Stomach smooth muscle (tissue), 2 donors: ENCODE data around the gene SULT1B1.

Experiments used
- H3K27ac ChIP-seq: one replicate; pipeline ENCODE4 v1.7.0; 2013; ENCODE audit warnings: mild to moderate bottlenecking, low read length, inconsistent platforms
- H3K27me3 ChIP-seq, 2 donors: one replicate each; pipeline ENCODE4 v1.7.0; 2013; ENCODE audit warnings: low read length in 2 of 2; ENCODE audit not compliant: insufficient read depth in 2 of 2, control insufficient read depth in 1 of 2
- H3K36me3 ChIP-seq, 2 donors: one replicate each; pipeline ENCODE4 v1.7.0; 2013; ENCODE audit warnings: low read length in 2 of 2; ENCODE audit not compliant: control insufficient read depth in 2 of 2, insufficient read depth in 2 of 2
- H3K4me1 ChIP-seq: one replicate; pipeline ENCODE4 v1.7.0; 2013; ENCODE audit warnings: low read length; ENCODE audit not compliant: control insufficient read depth, insufficient read depth
- H3K4me3 ChIP-seq, 2 donors: one replicate each; pipeline ENCODE4 v1.7.0; 2013; ENCODE audit warnings: low read length in 2 of 2
- H3K9ac ChIP-seq, 2 donors: one replicate each; pipeline ENCODE4 v1.7.0; 2013; ENCODE audit warnings: low read length in 2 of 2, mild to moderate bottlenecking in 1 of 2
- H3K9me3 ChIP-seq, 2 donors: one replicate each; pipeline ENCODE4 v1.7.0; 2013; ENCODE audit warnings: low read length in 2 of 2; ENCODE audit not compliant: control insufficient read depth in 2 of 2
- donor health status: healthy.
- donor health status: Pancreatic carcinoma.

The SULT1B1 gene

GRCh38 chr4:69702201-69702600 is 58.2 kb downstream of the SULT1B1 start:
- Histone ChIP-seq H3K36me3 (no peaks in the 10 kb centered on the region), H3K9ac (no peak overlapping the region), H3K27me3 (no peaks in the 10 kb centered on the region), H3K4me3 (no peak overlapping the region), H3K4me1 (no peaks in the 10 kb centered on the region), H3K27ac (no peak overlapping the region), H3K9me3 (peaks cover 4 to 5% of the 10 kb centered on the region in 2 donors)

- Histone ChIP-seq H3K27ac (no peak overlapping the region), H3K4me1 (no peaks in the 10 kb centered on the region), H3K9ac (no peak overlapping the region), H3K4me3 (no peak overlapping the region), H3K36me3 (no peaks in the 10 kb centered on the region), H3K9me3 (peaks cover 4 to 5% of the 10 kb centered on the region in 2 donors), H3K27me3 (no peaks in the 10 kb centered on the region)
These were observed 58.7 kb downstream of the SULT1B1 start for GRCh38 chr4:69701696-69702095.

GRCh38 chr4:69697536-69698242 is 62.7 kb downstream of the SULT1B1 start:
- no peak overlapping the region for H3K27ac ChIP-seq
- no peak overlapping the region for H3K4me3 ChIP-seq
- H3K4me1 ChIP-seq: no peaks in the 10 kb centered on the region
- H3K27me3 ChIP-seq: no peaks in the 10 kb centered on the region
- peaks cover 4 to 5% of the 10 kb centered on the region in 2 donors for H3K9me3 ChIP-seq
- H3K9ac ChIP-seq: no peak overlapping the region
- H3K36me3 ChIP-seq: no peaks in the 10 kb centered on the region

GRCh38 chr4:69689599-69689998 is 70.8 kb downstream of the SULT1B1 start:
- Histone ChIP-seq H3K27me3 (no peaks in the 10 kb centered on the region), H3K4me1 (no peaks in the 10 kb centered on the region), H3K9me3 (no peaks in the 10 kb centered on the region), H3K36me3 (no peaks in the 10 kb centered on the region), H3K4me3 (no peak overlapping the region), H3K9ac (no peak overlapping the region), H3K27ac (no peak overlapping the region)

GRCh38 chr4:69684804-69685203 is 75.6 kb downstream of the SULT1B1 start:
- Histone ChIP-seq H3K9ac (no peak overlapping the region), H3K36me3 (no peaks in the 10 kb centered on the region), H3K27me3 (no peaks in the 10 kb centered on the region), H3K4me3 (no peak overlapping the region), H3K4me1 (no peaks in the 10 kb centered on the region), H3K9me3 (no peaks in the 10 kb centered on the region), H3K27ac (no peak overlapping the region)
